ENCODE results near the gene PCGF5. TPM values are rescaled to one million over a fixed set of nuclear protein-coding genes. Genes with fewer than 3 reads are reported as not detected.

Gene PCGF5
- polyA plus RNA-seq, 1 experiment: 13.8 TPM

- TF ChIP-seq CTCF (IDR thresholded peaks at IDR 0.05; ENCODE audit: low read depth, low read length): no peak
- H3K27me3 ChIP-seq (ENCODE audit: control insufficient read depth, insufficient read depth, low read length): peaks cover 6% of the 10 kb centered on the region
- no peak for DNase-seq (ENCODE audit: low read depth, low spot score)
- no peaks in the 10 kb centered on the region for H3K9me3 ChIP-seq (ENCODE audit: control insufficient read depth, insufficient read depth, low read length)
- ChIA-PET CTCF (interaction anchor here (1.9 kb wide), 1 partner anchor 8 kb away, joined by 5 read pairs; no protein-coding TSS in a partner anchor), POLR2A (no interaction called here)
- H3K27ac ChIP-seq (ENCODE audit: low read depth, low read length): no peak overlapping the region
- no peak overlapping the region for H3K4me3 ChIP-seq (ENCODE audit: low read depth, low read length)
These were observed 70.1 kb downstream of the PCGF5 start for GRCh38 chr10:91290607-91291006.

GRCh38 chr10:91294134-91294906 lies 73.9 kb downstream of the PCGF5 start:
- POLR2A ChIA-PET: no interaction called here
- Histone ChIP-seq H3K27ac (ENCODE audit: low read depth, low read length) (no peak overlapping the region), H3K4me3 (ENCODE audit: low read depth, low read length) (no peak overlapping the region), H3K9me3 (ENCODE audit: control insufficient read depth, insufficient read depth, low read length) (no peaks in the 10 kb centered on the region), H3K27me3 (ENCODE audit: control insufficient read depth, insufficient read depth, low read length) (peaks cover 6% of the 10 kb centered on the region)
- DNase-seq (ENCODE audit: low read depth, low spot score): no peak
- no peak for TF ChIP-seq CTCF (IDR thresholded peaks at IDR 0.05; ENCODE audit: low read depth, low read length)
- CTCF ChIA-PET: interaction anchor here (1.9 to 7.3 kb wide), 4 partner anchors 10 to 340 kb away, joined by 6 to 112 read pairs (median 30); partner anchors contain the start of gene PPP1R3C

GRCh38 chr10:91295346-91295745 lies 74.9 kb downstream of the PCGF5 start:
- H3K27me3 ChIP-seq (ENCODE audit: control insufficient read depth, insufficient read depth, low read length): peaks cover 6% of the 10 kb centered on the region
- H3K4me3 ChIP-seq (ENCODE audit: low read depth, low read length): no peak overlapping the region
- H3K27ac ChIP-seq (ENCODE audit: low read depth, low read length): no peak overlapping the region
- POLR2A ChIA-PET: no interaction called here
- TF ChIP-seq CTCF (IDR thresholded peaks at IDR 0.05; ENCODE audit: low read depth, low read length): no peak
- no peak for DNase-seq (ENCODE audit: low read depth, low spot score)
- CTCF ChIA-PET: interaction anchor here (1.3 to 7.3 kb wide), 6 partner anchors 11 to 383 kb away, joined by 3 to 112 read pairs (median 10); partner anchors contain the start of gene PPP1R3C
- no peaks in the 10 kb centered on the region for H3K9me3 ChIP-seq (ENCODE audit: control insufficient read depth, insufficient read depth, low read length)

GRCh38 chr10:91296471-91296870 lies 76.0 kb downstream of the PCGF5 start:
- peaks cover 2% of the 10 kb centered on the region for H3K27me3 ChIP-seq (ENCODE audit: control insufficient read depth, insufficient read depth, low read length)
- no peak overlapping the region for H3K4me3 ChIP-seq (ENCODE audit: low read depth, low read length)
- no peaks in the 10 kb centered on the region for H3K9me3 ChIP-seq (ENCODE audit: control insufficient read depth, insufficient read depth, low read length)
- H3K27ac ChIP-seq (ENCODE audit: low read depth, low read length): no peak overlapping the region
- POLR2A ChIA-PET: no interaction called here
- CTCF ChIA-PET: interaction anchor here (0.6 to 7.3 kb wide), 10 partner anchors 8 to 417 kb away, joined by 3 to 112 read pairs (median 10); partner anchors contain the start of gene PPP1R3C
- no peak for DNase-seq (ENCODE audit: low read depth, low spot score)
- peak; percentile 27; the same call in 1 of the 2 replicates for TF ChIP-seq CTCF (IDR thresholded peaks at IDR 0.05; ENCODE audit: low read depth, low read length)
